Mucosa of gallbladder (tissue), 1 donor: Measurements from ENCODE around the gene SLC22A25. TPM values are rescaled to one million over a fixed set of nuclear protein-coding genes. Genes with fewer than 3 reads are reported as not detected.
A peak's percentile ranks its signal among the peaks of the same experiment; 100 is the strongest.
"Not testable (repeated sequence)": the region's sequence is repeated elsewhere in the genome, so short reads cannot be mapped to it uniquely, and the experiment has no call there.

Experiments
- DNase-seq: peaks from one replicate; pipeline ENCODE4 v3.0.0-alpha.2; 2020; ENCODE audit warnings: low spot score
- total RNA-seq: library from RNA; stranded (reverse); gene quantifications from one replicate; pipeline ENCODE4 v1.2.1, GENCODE V29; 2021
- donor health status: DM: no; HTN: no; CAD: no.

Gene SLC22A25
- 2.0 TPM for total RNA-seq

DNA sequence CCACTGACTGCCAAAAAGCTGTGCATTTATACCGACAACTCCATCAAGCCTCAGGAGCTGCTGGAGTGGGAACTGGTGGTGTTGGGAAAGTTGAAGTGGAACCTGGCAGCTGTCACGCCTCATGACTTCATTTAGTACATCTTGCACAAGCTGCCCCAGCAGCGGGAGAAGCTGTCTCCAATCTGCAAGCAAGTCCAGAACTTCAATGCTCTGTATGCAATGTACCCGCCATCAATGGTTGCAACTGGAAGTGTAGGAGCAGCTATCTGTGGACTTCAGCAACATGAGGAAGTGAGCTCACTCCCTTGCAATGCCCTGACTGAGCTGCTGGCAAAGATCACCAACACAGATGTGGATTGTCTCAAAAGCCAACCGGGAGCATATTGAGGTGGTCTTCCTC, at the start of gene SLC22A25:
Gene SLC22A25 (minus strand): TSS at position 67 of the 400 bp plus-strand sequence. CDS start 13,947 bp downstream, outside the sequence.
- no peak for DNase-seq

DNA sequence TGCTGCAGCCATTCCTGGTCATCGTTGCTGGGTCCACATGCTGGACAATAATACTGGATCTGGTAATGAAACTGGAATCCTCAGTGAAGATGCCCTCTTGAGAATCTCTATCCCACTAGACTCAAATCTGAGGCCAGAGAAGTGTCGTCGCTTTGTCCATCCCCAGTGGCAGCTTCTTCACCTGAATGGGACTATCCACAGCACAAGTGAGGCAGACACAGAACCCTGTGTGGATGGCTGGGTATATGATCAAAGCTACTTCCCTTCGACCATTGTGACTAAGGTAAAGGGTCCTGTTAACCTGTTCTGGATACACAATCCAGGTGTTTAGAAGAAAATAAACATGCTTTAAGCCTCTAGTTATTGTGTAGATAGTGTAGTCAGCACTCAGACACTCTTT, 46.9 kb upstream of the SLC22A25 start:
- DNase-seq = no peak

DNA sequence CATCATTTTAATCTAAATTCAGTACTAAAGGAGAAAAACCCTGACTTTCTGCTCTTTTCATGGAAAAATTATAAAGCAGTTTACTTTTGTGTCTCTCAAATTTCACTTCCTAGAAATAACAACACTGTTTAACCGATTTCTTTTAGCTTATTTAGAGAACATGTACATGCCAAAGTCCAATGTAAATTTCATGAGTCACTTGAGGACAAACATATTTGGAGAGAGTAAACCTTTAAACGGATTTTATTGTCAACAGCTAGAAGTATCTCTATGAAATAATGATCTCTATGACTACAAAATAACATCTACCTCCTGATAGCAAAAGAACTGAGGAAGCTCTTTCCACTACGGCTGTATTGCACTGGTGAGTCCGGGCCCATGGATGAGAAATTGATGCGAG, 46.3 kb upstream of the SLC22A25 start:
- DNase-seq = no peak

DNA sequence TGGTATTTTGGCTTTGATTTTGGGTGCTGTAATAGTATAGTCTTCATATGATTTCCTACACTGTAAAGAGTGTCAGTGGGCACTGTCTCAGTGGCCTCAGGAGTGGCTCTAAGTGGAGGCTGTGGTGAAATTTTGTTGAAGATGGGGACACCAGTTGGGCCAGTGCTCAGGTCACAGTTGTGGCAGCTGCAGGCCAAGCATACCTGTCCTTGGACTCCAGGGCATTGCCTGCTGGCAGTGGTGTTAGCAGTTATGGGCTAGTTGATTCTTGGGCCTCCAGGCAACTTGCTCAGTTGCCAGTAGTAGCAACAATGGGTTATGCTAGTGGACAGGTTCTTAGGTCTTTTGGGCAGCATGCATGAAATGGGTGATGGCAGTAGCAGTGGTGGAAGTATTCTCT, 39.2 kb upstream of the SLC22A25 start:
- no peak for DNase-seq

DNA sequence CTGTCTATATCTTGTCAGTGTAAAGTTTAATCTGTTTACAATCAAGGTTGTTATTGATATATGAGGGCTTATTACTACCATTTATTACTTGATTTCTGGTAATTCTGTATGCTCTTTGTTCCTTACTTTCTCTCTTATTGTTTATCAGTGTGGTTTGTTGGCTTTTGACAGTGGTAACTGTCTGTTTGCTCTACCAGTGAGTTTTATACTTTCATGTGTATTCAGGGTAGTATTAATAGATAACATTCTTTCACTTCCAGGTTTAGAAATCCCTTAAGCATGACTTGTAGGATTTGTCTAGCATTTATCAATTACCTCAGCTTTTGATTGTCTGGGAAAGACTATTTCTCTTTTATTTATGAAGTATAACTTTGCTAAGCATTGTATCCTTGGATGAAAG, 37.5 kb upstream of the SLC22A25 start:
- no peak for DNase-seq

DNA sequence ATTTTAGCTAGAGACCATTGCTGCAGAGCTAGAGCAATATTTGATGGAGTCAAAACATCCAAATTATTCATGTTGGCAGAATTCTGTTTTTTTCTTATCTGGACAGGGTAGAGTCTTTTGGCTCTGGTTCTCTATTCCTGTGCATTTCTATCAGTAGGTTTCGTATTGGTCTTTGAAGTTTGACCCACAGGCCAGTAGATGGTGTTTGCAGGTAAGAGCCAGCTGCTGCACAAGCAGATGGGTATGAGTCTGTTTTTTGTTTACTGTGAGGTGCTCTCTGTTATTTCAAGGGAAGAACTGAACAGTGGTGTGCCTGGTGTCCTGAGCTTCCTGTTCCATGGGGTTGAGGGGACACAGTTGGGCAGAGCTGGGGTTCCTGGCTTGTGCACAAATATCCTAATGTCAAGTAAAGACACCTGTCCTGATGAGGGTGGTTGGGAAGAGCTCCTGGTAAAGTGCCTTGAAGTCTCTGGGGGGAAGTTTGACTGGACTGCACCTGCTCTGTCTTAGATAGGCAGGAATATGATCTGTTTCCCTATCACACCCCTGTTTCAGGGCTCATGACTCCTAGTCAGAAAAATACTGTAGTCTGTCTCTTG, 34.0 kb upstream of the SLC22A25 start:
- no peak for DNase-seq

DNA sequence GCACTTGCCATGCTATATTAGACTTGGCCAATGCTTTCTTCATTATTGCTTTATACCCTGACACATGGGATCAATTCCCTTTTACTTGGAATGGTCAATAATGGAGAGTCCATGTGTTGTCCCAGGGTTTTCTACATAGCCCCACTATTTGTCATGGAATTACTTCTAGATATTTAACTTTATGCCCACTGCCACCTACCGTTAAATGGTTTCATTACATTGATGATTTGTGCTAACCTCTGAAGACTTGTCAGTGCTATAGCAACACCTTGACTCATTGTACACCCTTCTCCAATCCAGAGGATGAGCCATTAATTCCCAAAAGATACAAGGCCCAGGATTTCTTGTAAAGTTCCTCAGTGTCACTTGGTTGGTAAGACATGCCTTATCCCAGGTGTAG, 31.4 kb upstream of the SLC22A25 start:
- no peak for DNase-seq

DNA sequence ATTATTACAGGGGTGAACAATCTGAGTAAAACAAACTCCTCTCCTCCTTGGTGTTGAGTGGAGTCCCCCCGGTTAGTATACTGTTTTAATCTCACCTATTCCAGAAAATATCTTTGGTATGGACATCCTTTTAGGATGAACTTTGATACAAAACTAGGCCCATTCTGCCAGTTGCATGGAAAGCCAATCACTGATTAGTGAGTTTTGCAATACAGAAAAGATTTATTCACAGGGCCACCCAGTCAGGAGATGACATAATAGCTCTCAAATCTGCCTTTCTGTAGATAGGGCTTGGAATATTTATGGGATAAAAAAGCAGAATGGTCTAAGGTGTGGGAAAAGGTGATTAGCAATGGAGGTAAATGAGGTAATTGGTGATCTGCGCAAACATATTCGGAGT, 30.3 kb upstream of the SLC22A25 start:
- DNase-seq = no peak

DNA sequence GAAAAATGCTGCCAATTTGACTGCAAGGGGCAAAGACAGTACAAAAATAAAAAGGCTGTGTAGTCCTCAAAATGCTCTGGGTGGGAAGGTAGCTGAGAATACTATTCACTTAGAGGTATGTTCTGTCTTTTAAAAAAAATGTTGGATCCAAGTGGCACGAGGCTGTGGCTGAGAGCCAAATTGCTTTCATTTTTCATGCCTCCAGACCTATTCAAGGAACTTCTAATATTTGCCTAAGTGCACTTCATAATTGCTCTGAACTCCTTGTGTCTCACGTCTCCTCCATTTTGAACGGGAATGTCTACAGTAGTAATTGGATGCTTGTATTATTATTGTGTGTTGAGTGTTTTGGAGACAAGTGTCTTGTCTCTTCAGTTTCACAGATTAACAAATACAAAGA, 19.1 kb upstream of the SLC22A25 start:
- no peak for DNase-seq

DNA sequence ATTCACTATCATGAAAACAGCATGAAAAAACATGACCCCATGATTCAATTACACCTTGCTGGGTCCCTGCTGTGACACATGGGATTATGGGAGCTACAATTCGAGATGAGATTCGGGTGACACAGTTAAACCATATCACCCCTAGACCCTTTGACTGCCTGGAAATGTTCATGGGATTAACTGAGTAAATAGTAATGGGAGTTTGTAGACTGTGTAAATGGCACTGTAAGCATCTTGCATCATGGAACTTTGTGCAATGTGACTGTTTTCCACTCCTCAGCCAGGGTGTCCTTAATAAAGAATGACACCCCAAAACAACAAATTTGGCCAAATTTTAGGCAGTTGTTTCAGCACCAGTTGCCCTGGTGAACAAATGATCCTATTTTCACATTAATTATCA, 7.9 kb upstream of the SLC22A25 start:
- no peak for DNase-seq

DNA sequence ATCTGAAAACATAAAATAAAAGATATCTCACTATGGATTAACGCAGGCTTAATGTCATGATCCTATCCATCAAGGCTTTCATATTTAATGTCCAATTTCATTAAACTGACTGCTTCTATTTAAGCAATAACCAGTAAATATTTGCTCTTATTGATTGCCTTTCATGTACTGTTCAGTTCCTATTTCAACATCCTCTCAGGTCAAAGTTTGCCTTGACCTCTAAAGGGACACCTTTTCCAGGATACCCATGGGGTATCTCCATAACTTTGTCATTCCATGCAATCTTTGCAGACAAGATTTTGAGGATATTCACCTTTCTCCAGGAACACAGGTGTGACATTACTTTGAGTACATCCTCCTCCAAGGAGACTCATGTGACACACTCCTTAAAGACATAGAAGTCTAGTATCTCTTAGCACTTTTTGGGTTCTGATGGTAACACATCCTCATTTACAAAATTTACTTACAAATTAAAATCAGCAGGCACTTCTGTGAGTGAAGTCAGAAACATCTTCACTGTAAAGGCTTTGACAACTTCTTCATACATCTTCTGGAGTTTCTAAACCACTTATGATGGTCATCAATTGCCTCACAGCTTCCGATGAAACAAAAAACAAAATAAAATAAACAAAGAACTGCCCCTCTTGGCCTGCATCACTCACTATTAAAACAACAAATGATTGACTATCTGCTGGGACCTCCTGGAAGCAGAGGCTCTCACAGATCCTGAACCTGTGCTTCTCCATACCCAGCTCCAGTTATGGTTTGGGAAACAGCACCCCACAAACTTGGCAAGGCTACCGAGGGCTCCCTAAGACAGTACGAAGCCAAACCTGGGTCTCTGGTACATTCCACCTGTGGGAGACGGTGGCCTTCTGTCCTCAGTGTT, 7.0 kb upstream of the SLC22A25 start:
- DNase-seq = no peak

DNA sequence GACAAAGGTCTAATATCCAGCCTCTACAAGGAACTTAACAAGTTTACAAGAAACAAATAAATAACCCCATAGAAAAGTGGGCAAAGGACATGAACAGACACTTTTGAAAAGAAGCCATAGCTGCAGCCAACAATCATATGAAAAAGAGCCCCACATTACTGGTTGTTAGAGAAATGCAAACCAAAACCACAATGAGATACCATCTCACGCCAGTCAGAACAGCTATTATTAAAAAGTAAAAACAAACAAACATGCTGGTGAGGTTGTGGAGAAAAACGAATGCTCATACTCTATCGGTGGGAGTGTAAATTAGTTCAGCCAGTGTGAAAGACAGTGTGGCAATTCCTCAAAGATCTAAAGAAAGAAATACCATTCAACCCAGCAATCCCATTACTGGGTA, 5.6 kb upstream of the SLC22A25 start:
- DNase-seq = no peak

DNA sequence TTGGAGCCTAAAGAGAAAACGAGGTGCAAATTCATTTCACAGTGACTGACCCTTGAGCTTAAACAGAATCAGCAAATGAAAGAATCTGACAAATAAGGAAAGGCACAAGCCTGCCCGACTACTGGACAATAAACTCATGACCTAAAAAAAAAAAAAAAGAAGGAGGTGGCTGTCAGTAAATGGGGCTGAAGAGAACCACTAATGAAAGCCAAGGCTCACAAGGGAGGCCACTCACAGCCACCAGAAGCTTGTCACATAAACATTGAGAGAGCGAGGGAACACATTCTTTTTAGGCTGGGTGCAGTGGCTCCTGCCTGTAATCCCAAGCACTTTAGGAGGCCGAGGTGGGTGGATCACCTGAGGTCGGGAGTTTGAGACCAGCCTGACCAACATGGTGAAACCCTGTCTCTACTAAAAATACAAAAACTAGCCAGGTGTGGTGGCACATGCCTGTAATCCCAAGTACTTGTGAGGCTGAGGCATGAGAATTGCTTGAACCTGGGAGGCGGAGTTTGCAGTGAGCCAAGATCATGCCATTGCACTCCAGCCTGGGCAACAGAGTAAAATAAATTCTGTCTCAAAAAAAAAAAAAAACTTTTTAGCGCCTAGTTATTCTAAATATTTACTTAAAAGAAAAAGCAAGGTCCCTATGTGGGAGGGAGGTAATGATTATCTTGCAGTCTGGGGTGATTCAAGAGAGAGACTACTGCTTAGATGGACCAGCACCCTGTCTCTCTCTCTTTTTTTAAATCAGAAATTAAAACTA, 4.0 kb upstream of the SLC22A25 start:
- not testable (repeated sequence) for DNase-seq

DNA sequence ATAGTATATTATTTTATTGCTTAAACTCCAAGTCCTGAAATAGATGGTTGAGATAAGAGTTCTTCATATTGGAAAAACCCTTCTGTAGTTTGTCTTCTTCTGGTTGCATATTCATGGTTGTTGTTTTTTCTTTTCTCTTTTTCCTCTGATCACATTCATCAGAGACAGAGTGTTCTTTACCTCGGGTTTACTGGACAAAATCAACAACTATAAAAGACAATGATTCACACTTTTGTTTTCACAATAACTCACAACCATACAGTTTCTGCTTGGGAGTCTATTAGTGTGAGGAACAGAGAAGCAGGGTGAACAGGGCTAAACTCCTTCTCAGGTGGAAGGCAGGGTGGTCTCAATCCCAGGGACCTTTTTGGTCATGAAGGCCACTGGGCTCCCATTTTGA, 2.6 kb upstream of the SLC22A25 start:
- DNase-seq = no peak

DNA sequence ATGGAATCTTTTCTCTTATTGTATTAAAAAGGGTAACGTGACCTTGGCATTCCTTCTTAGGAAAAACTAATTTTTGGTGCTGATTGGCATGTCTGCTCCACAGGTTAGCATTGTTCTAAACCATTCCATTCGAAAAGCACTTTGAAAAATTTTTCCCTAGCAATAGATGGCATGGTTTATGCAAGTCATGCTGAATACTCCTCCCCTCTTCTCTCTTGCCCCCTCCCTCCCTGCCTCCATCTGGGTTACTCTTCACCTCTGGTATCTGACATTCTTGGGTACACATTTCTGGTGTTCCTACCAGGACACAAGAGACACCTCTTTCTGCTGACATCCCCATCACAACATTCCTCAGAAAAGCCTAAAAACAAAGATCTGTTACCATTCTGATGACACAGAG, 1.5 kb upstream of the SLC22A25 start:
- no peak for DNase-seq

DNA sequence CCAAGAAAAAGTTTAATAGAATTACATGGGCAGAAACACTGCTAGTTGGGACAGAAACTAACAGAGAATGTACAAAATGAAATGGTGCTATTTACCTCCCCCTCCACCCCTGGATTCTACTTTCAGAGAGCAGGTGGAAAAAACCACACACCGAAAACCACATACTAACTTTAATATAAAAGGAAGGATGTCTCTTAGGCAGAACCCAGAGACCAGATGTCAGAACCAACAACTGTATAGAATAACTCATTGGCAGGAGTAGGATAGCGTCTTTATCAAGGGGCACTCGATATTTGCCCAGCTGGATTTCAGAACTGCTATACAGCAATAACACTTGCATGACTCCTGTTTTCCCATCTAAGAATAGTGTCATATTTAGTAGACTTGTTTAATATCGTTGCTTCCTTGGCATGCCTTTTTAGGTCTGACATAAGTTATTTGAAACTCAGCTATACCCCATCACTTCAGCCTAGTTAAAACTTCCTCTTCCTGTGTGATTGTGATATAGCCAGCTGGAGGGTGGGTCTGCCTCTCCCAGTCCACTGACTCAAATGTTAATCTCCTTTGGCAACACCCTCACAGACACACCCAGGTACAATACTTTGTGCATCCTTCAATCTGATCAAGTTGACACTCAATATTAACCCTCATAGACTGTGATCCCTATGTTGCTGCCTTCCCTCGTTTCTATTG, 1.2 kb downstream of the SLC22A25 start:
- DNase-seq = no peak

DNA sequence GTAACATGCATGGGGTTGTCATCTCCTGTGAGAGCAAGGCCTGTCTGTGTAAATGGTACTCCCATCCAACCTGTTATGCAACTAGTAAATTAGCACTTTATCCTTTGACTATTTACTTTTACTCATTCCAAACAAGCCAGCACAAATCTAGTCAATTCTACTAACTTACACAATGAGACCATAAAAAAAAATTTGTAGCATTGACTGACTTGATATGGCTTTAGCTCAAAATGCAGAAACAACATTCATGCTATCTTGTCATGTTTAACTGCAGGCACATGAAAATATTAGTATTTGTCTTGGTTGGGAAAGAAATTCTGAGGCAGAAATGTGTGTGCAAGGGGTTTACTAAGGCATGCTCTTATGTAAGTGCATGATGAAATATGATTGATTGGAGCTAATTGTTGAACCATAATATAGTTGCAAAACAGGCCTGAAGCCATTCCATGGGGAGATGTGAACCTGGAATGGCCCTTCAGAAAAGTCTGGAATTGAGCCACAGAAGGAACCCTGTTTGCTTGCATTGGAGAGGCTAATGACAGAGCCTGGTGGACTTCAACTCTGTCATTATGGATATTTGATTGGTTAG, 2.5 kb downstream of the SLC22A25 start:
- peak; percentile 47 for DNase-seq

DNA sequence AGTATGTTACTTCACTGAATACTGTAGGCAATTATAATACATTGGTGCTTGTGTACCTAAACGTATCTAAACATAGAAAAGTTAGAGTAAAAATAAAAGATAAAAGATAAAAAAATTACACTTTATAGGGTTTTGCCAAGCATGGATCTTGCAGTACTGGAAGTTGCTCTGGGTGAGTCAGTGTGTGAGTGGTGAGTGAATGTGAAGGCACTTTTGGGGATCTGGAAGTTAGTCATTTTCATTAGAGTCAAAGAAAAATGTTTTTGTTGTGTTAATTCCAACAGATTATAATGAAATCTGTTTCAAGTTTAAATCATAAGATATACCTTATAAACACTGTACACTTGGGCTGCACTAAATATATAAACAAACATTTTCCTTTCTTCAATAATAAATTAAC, 3.3 kb downstream of the SLC22A25 start:
- DNase-seq = no peak

DNA sequence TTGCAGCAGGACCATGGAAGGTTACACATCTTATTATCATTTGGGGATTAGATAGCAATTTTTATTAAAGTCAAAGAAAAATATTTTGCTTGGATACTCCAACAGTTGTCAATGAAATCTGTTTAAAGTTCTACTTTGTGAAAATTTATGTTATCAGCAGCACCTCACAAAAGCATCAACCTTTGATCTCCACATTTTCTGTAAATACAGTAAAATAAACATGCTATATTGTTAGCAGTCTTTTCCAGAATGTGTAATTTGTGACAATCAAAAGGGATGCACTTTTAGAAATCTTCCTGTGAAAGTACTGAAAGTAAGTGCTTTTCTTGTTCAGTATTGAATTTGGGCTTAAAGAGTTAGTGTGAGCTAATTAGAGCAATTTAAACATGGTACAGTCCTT, 4.1 kb downstream of the SLC22A25 start:
- no peak for DNase-seq

DNA sequence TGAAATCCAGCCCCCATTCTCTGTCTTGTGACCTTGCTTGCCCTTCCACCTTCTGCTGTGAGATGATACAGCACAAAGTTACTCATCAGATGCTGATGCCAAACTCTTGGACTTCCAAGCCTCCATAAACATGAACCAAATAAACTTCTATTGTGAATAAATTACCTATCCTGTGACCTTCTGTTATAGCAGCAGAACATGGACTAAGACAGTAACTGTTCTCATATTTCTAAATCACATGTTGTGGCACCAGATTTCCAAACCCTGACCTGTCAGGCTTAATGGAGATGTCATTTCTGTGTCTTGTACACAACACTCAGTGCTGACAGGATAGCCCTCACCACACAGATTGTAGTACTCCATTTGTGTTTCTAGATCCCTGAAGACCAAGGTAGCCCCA, 6.0 kb downstream of the SLC22A25 start:
- DNase-seq = no peak
